ENCODE results near the gene PIP4K2A. TPM values are rescaled to one million over a fixed set of nuclear protein-coding genes. Genes with fewer than 3 reads are reported as not detected.

The PIP4K2A gene
- total and polyA plus RNA-seq, 7 donors = 2.3 to 9.7 (median 6.4) TPM

DNA sequence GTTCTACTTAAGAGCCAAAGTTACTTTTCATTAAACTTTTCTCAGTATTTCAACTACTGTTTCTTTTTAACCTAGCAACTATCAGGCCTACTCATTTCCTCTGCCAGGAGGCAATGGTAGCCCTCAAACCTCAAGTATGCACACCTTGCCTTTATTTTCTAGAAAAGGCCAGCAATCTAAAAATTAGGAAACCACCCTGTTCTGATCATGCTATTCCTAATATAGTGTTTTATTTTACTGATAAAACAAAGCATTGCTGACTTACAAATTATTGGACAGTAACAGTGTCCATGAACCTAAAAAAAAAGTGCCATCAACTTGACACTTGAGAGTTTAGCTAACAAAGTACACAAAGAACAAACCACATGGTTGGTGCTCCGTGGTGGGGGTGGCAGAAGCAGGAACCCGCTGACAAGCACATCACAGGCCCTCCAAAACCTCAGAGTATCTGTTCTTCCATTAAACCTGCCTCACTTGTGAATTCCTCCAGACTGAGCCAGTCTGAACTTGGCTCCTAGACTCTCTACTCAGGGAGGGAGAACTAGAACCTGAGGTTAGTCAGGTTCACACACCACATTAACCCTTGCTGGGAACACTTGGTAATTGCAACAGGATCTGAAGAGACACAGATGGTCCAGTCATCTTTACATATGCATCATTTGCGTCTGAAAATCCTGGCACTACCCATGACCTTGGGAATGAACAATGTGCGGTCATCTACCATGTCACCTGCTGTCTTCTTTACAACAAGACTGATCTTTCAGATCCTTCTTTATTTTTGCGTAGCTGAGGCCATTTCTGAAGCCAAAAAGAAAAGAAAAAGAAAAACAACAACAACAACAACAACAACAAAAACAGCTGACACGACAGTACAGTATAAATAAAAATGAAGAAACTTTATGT, 31.9 kb downstream of the PIP4K2A start:
- intact Hi-C loops (cut with DNase I) = no loop called here
- Histone ChIP-seq H3K9me3 (no peaks in the 10 kb centered on the region), H3K4me3 (no peak overlapping the region), H3K27ac (no peak overlapping the region), H3K36me3 (ENCODE audit: insufficient read depth in 1 of 2, low read depth in 1 of 2) (no peaks in the 10 kb centered on the region), H3K4me1 (no peaks in the 10 kb centered on the region), H3K27me3 (ENCODE audit: insufficient read depth in 3 of 3, low read length in 2 of 3) (no peaks in the 10 kb centered on the region)
- ATAC-seq = no peak
- TF ChIP-seq, protein P1, sequence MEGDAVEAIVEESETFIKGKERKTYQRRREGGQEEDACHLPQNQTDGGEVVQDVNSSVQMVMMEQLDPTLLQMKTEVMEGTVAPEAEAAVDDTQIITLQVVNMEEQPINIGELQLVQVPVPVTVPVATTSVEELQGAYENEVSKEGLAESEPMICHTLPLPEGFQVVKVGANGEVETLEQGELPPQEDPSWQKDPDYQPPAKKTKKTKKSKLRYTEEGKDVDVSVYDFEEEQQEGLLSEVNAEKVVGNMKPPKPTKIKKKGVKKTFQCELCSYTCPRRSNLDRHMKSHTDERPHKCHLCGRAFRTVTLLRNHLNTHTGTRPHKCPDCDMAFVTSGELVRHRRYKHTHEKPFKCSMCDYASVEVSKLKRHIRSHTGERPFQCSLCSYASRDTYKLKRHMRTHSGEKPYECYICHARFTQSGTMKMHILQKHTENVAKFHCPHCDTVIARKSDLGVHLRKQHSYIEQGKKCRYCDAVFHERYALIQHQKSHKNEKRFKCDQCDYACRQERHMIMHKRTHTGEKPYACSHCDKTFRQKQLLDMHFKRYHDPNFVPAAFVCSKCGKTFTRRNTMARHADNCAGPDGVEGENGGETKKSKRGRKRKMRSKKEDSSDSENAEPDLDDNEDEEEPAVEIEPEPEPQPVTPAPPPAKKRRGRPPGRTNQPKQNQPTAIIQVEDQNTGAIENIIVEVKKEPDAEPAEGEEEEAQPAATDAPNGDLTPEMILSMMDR (IDR thresholded peaks at IDR 0.05) = no peak
- DNase-seq = no peak
- 84 to 92% (median 89%) methylated on average over 6 of the region's 6 CpGs for WGBS, 3 donors

DNA sequence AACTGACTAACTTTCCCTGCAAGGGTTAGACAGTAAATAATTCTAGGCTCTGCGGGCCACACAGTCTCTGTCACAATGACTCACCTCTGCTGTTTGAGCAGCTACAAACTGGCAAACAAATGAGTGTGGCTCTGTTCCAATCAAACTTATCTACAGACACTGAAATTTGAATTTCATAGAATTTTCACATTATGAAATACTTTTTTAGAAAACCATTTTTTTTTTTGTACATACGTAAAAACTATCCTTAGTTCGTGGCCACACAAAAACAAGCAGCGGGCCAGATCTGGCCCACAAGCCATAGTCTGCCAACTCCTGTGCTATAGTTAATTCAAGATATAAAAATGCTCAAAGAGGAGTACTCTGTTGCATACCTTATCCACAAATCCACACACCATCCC, 32.6 kb downstream of the PIP4K2A start:
- H3K36me3 ChIP-seq (ENCODE audit: insufficient read depth in 1 of 2, low read depth in 1 of 2) = no peaks in the 10 kb centered on the region
- H3K27ac ChIP-seq = no peak overlapping the region
- ATAC-seq = no peak
- H3K4me3 ChIP-seq = no peak overlapping the region
- intact Hi-C loops (cut with DNase I) = no loop called here
- H3K9me3 ChIP-seq = no peaks in the 10 kb centered on the region
- H3K4me1 ChIP-seq = no peaks in the 10 kb centered on the region
- no peaks in the 10 kb centered on the region for H3K27me3 ChIP-seq (ENCODE audit: insufficient read depth in 3 of 3, low read length in 2 of 3)
- TF ChIP-seq, protein P1 (IDR thresholded peaks at IDR 0.05) = no peak
- no peak for DNase-seq
- WGBS, 3 donors = 79 to 90% (median 81%) methylated on average over 4 of the region's 4 CpGs

DNA sequence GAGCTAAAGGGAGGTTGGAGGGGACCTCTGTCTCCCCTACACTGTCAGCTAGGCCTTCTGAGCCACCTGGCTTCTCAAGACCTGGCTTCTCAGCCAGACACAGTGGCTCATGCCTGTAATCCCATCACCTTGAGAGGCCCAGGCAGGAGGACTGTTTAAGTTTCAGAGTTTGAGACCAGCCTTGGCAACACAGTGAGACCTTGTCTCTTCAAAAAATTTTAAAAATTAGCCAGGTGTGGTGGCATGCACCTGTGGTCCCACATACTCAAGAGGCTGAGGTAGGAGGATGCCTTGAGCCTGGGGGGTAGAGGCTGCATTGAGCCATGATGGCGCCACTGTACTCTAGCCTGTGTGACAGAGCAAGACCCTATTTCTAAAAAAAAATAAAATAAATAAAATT, 33.1 kb downstream of the PIP4K2A start:
- no peaks in the 10 kb centered on the region for H3K36me3 ChIP-seq (ENCODE audit: insufficient read depth in 1 of 2, low read depth in 1 of 2)
- H3K27me3 ChIP-seq (ENCODE audit: insufficient read depth in 3 of 3, low read length in 2 of 3) = no peaks in the 10 kb centered on the region
- DNase-seq (no peak), ATAC-seq (no peak)
- 95 to 100% (median 98%) methylated on average over 1 of the region's 1 CpG for WGBS, 3 donors
- no peak overlapping the region for H3K4me3 ChIP-seq
- no peaks in the 10 kb centered on the region for H3K9me3 ChIP-seq
- no peak overlapping the region for H3K27ac ChIP-seq
- H3K4me1 ChIP-seq = no peaks in the 10 kb centered on the region
- intact Hi-C loops (cut with DNase I) = no loop called here
- TF ChIP-seq, protein P1 (IDR thresholded peaks at IDR 0.05) = no peak

DNA sequence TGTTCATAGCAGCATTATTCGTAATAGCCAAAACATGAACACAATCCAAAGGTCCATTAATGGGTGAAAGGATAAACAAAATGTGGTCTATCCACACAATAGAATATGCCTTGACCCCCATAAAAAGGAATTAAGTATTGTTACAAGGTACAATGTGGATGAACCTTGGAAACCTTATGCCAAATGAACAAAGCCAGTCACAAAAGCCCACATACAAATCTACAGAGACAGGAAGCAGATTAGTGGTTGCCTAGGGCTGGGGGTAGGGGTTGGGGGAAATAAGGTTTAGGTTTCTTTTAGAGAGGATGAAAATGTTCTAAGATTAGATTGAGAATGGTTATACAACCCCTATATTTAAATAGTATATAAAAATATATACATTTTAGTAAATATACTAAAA, 34.8 kb downstream of the PIP4K2A start:
- TF ChIP-seq, protein P1 (IDR thresholded peaks at IDR 0.05) = no peak
- intact Hi-C loops (cut with DNase I) = no loop called here
- no peaks in the 10 kb centered on the region for H3K4me1 ChIP-seq
- H3K9me3 ChIP-seq = no peaks in the 10 kb centered on the region
- WGBS, 3 donors = 92 to 100% (median 100%) methylated on average over 1 of the region's 1 CpG
- H3K4me3 ChIP-seq = no peak overlapping the region
- H3K27ac ChIP-seq = no peak overlapping the region
- DNase-seq = no peak
- no peak for ATAC-seq
- H3K36me3 ChIP-seq (ENCODE audit: insufficient read depth in 1 of 2, low read depth in 1 of 2) = no peaks in the 10 kb centered on the region
- no peaks in the 10 kb centered on the region for H3K27me3 ChIP-seq (ENCODE audit: insufficient read depth in 3 of 3, low read length in 2 of 3)

Data from psoas muscle (tissue), 8 donors.